Esophagus muscularis mucosa (tissue), 4 donors: ENCODE data around the gene TTYH3.

Experiments
- CTCF ChIP-seq, 3 experiments: fragments of 200-600 bp in 2 of 3; fragments of 450-650 bp in 1 of 3; sonication (generic) in 2 of 3; IDR thresholded peaks; one replicate each; pipeline ENCODE4 v1.5.1; 2017 to 2019; ENCODE audit warnings: antibody characterized with exemption in 3 of 3, mild to moderate bottlenecking in 2 of 3, moderate library complexity in 1 of 3
- EP300 ChIP-seq: sonication (generic); formaldehyde crosslinking; IDR thresholded peaks from one replicate; pipeline ENCODE4 v1.6.1; 2017; ENCODE audit warnings: antibody characterized with exemption
- POLR2A ChIP-seq: fragments of 450-650 bp; IDR thresholded peaks from one replicate; pipeline ENCODE4 v1.6.1; 2017; ENCODE audit warnings: antibody characterized with exemption, moderate library complexity, mild to moderate bottlenecking, low read depth
- POLR2AphosphoS5 ChIP-seq, 2 donors: sonication (generic); formaldehyde crosslinking; IDR thresholded peaks; one replicate each; pipeline ENCODE4 v1.6.1; 2017; ENCODE audit warnings: antibody characterized with exemption in 2 of 2

- TF ChIP-seq CTCF (IDR thresholded peaks at IDR 0.05) = peak; percentile 59 to 69 (median 60)
- no peak for TF ChIP-seq POLR2A
- no peak for TF ChIP-seq EP300
- peak in 1 of 2 donors; percentile 27 for TF ChIP-seq POLR2AphosphoS5 (IDR thresholded peaks at IDR 0.05)
Observed at GRCh38 chr7:2680792-2681490, 49.2 kb downstream of the TTYH3 start.
